HK-2 (cell line): ENCODE measurements around the gene JUND.
A peak's percentile ranks its signal among the peaks of the same experiment; 100 is the strongest.

Source experiments
- DNase-seq: peaks from one replicate; pipeline ENCODE4 v3.0.0-alpha.2; 2018; ENCODE audit not compliant: unreplicated experiment

JUND gene

GRCh38 chr19:18308051-18308947, 26.9 kb upstream of the JUND start:
- DNase-seq: no peak

GRCh38 chr19:18307271-18307681, 25.9 kb upstream of the JUND start:
- no peak for DNase-seq

DNA sequence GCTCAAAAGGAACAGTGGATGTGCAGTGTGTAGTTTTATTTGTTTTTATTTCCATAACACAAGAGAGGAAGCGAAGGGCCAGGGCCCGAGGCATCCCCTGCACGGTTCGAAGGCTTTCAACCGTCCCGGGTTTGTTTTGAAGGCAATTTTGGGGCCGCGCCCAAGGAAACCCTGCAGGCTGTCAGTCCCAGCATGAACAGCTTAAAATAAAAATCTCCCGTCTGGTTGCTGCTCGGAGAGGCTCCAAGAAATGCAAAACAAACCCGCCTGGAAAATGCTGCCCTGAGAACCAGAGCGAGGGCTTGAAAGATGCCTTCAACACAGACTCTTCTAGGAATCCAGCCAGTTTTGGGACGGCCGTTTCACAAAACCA, 25.5 kb upstream of the JUND start:
- no peak for DNase-seq

GRCh38 chr19:18306209-18306887, 24.9 kb upstream of the JUND start:
- DNase-seq: no peak

DNA sequence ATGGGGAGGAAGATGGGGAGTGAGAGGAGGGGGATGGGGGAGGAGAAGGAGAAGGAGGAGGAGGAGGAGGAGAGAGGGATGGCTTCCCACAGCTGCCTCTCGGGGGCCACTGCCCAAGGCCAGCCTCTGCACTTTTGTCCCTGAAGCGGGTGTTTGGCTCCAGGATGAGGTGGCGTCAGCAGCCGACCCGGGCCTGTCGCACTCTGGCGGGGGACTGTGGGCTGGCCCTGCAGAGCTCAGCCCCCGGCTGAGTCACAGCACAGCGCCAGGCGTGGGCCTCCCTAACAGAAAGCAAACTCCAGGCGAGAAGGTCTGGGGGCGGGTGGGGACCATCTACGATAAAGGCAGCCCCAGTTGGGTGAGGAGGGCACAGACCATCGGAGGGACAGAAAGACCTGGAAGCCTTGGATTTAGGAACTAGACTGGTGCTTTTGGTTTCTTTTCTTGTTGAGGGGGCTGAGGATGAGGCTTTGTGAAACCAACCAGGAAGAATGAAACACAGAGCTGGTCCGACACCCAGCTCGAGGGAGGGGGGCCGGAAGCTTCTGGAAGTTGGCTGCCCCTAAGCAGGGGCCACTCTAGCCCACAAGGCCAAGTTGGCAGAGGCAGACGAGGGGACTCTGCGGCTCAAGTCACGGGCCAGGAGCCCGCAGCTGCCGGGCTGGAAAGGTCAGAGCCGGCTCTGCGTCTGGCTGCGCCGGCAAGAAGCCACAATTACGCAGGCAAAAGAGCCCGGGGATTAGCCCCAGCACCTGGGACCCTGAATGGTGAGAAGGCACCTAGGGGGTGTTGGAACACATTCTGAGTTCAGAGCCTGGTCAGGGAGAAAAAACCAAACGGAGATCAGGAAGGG, 23.3 kb upstream of the JUND start:
- peak; percentile 82 for DNase-seq

DNA sequence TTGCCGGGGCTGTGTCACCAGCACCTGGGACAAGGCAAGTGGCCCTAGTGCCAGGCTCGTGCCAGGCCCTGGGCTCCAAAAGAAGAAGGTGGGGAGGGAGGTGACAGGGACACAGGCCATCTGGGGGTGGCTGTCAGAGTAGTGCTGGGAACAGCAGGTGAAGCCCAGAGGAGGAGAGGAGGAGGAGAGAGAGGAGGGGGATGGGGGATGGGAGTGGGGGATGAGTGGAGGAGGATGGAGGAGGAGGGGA, 22.7 kb upstream of the JUND start:
- peak; percentile 30 for DNase-seq

DNA sequence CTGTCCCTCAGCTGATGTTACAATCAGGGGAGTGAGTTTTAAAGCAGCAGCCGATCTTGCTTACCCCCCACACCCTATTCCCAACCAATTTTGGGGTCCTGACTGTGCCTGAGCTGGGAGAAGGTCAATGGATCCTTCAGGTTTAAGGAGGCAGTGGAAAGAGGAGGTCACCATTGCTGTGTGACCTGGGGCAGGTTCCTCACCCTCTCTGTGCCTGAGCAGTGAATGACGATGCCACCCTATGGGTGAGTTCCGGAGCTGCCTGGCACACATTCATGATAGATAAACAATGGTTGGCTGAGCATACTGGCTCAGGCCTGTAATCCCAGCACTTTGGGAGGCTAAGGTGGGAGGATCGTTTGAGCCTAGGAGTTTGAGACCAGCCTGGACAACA, 20.3 kb upstream of the JUND start:
- no peak for DNase-seq

DNA sequence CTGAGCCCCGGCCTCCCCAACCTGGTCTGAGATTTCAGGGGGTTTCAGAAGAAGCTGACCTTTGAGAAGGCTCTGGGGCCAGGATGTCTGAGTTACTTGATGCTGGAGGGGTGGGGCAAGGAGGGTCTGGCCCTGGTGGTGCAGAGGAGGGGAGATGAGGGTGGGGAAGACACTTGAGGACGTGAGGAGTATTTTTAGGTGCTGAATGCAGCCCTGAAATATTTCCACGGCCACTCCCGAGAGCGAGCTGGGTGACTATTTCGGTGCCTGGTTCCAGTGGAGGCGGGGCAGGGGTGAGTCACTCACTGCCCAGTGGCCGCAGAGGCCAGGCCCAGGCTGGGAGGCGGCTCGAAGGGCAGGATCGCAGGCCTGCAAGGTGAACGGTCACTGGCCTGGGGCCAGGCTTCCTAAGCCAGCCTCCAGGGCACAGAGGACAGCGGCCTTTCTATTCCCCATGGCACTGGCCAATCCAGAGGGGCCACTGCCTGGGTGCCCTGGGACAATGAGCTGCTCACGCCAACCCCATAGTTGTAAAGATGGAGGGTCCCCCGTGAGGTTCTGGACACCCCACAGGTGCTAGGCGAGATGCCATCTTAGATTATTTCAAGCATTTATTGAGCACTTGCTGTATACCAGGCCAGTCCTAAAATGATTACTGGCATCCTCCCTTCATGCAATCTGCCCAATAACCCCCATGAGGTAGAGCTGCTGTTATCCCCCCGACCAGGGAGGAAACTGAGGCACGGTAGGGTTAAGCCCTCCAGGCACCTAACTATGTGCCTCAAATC, 19.7 kb upstream of the JUND start:
- DNase-seq: peak; percentile 85

GRCh38 chr19:18299654-18300053, 18.2 kb upstream of the JUND start:
- no peak for DNase-seq

- DNase-seq: no peak
Measured at GRCh38 chr19:18298601-18299000, 17.2 kb upstream of the JUND start.

- DNase-seq: peak; percentile 64
Measured at GRCh38 chr19:18297308-18297707, 15.9 kb upstream of the JUND start.

- DNase-seq: no peak
Measured at GRCh38 chr19:18295034-18295451, 13.6 kb upstream of the JUND start.

DNA sequence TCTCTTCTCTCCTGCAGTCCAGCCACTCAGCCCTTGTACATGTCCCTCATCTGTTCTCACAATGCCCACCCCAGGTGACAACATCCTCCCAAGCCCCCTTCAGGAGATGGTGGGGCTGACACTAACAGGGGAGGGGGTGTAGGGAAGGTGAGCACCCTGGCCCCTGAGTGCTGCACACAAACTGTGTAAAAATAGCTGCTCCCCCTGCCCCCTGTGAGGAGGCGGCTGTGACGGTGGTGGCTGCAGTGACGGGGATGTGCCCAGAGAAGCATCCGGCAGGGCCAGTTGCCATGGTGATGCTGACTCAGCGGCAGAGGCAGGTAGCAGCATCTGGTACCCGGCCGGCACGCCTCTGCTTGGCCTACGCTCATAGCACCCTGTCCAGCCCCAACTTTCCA, 13.0 kb upstream of the JUND start:
- no peak for DNase-seq

DNA sequence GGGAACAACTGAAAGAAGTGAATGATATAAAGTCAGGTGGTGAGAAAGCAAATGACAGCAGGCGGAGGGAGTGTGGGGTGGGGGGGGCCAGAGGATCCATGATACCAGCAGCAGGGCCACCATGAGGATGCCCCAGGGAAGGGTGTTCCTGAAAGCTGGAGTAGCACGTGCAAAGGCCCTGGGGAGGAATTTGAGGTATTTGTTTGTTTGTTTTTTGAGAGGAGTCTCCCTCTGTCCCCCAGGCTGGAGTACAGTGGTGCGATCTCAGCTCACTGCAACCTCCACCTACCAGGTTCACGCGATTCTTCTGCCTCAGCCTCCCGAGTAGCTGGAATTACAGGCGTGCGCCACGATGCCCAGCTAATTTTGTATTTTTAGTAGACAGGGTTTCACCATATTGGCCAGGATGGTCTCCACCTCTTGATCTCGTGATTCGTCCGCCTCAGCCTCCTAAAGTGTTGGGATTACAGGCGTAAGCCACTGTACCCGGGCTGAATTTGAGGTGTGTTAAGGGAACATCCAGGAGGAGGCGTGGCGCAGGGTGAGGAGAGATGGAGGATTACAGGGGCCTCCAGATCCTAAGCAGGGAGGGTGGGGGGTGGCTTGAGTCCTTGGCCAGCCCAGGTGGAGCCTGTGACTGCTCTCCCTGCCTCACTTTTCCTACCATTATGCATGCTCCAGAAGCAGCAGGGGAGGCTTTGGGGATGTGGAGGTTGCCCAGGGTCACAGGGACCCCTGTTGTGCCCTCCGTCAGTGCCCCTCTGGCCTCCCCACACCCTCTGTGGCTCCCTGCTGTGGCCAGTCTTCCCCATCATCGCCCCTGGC, 12.4 kb upstream of the JUND start:
- DNase-seq: no peak

DNA sequence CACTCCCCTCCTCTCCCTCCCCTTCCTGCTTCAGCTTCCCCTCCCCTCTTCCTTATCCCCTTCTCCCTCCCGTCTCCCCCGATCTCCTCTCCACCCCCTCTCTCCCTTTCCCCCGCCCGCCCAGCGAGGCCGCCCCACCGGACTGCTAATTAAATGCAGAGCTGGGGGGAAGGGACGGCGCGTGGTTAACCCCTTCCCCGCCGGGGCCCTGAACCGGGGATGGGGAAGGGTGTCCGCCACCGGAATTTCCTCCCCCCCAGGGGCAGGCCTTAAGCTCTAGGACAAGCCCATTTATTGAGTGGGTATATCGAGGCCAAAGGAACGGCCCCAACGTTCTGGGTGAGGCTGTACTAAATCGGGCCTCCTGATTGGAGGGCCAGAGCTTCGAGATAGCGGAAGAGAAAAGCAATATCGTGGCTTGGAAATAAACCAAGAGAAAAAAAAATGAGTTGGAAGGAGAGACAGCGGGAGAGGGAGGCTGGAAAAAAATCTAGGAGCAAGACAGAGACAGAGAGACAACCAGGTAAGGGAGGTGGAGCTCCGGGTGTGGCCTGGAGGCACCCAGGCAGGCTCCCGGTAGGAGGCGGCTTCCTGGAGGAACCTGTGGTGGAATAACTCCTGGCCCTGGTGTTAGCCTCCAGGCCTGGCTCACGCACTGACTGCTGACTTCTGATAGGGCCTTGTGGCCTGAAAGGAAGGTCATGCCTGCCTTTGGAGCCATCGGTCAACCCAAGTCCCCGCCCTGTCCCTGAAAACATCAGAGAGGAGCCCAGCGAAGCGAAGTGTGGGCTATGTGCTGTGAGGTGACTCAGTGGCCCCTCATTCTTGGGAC, 11.6 kb upstream of the JUND start:
- DNase-seq: peak; percentile 93

GRCh38 chr19:18292462-18292809, 11.0 kb upstream of the JUND start:
- DNase-seq: peak; percentile 45

DNA sequence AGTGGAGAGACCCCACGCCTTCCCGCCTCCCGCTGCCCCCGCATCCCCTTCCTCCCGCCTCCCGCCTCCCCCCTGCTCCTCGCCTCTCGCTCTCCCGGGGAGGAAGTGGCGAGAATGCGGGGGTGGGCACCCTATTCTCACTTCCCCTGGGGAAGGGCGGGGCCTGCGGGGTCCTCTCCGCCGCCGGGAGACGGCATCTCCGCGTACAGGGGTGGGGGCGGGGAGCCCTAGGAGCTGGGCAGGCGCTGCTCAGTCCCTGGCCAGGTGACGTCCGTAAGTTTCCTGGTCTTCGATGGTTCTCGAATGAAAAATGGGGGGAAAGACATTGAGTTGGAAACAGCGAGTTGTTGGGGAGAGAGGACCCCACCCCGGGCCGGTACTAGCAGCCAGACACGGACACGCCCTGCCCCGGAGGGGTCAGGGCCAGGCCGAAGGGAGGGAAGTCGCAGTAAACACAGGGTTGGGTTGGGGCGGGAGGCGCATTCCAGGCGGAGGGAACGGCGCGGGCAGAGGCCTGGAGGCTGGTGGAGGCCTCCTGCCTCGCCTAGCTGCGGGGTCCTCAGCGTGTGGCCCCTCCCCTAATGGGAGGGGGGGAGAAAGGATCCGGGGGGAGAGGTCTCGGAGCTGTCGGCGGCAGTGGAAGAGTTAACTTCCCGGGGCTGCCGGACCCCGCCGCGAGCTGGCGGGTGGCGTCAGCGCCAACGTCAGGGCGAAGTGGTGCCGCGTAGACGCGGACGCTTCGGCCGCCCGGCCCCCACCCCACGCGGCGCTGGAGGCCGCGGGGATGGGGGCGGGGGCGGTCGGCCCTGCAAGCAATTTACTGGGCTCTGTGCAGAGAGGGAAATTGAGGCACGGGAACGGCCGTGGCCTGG, 10.4 kb upstream of the JUND start:
- peak; percentile 79 for DNase-seq

DNA sequence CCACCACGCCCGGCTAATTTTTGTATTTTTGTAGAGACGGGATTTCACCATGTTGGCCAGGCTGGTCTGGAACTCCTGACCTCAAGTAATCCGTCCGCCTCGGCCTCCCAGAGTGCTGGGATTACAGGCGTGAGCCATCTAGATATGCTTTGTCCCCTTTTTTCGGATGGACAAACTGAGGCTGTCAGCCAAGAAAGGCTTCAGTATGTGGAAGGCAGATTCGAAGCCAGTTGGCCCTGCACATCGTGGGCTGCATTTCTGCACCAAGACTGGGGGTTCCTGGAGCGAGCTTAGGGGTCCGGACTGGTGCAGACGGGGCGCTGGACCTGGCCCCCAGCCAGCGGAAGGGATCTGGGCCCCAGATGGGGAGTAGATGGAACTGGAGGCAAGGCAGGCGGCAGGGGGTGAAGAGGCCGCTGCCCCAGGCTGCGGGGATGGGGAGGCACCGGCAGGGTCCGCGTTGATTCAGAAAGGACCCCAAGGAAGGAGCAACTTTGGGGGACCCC, 9.7 kb upstream of the JUND start:
- DNase-seq: no peak
